ENCODE results near the gene FUS.
"Not testable (repeated sequence)": the region's sequence is repeated elsewhere in the genome, so short reads cannot be mapped to it uniquely, and the experiment has no call there.

The FUS gene

DNA sequence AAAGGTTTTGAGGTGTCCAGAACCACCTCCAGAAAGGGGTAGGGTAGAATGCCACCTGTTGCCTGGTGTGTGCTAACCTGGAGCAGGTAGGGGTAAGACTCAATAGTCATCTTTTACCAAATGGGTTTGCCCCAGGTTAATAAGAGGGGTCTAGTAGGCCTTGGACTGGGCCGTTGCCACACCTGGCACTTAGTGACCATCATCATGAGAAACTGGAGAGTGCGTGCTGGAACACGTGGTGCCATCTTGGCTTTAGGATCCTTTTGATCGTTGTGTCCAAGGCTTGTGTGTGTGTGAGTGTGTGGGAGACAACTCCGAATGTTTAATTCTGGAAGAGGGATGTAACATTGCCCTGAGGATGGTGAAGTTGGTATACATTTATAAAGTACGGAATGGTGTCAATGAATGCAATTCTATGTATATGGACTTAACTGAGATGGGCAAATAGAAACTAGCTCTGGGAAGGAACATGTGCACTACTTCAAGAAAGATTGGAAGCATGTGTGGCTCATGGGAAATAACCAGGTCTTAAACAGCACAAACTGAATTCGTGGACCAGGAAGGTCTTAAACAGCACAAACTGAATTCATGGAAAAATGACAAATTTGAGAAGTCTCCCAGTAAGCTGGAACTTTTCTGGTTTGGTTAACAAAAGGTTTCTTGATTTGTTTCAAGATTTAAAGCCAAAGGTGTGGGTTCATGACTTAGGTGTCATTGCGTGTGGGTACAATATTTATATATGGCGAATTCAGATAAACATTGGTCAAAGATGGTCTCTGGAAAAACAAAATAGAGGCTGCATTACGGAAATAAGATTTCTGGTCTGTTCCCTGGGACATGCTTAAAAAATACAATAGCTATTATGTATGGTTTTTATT lies 7.2 kb downstream of the FUS start:
- DNase-seq: no peak

DNA sequence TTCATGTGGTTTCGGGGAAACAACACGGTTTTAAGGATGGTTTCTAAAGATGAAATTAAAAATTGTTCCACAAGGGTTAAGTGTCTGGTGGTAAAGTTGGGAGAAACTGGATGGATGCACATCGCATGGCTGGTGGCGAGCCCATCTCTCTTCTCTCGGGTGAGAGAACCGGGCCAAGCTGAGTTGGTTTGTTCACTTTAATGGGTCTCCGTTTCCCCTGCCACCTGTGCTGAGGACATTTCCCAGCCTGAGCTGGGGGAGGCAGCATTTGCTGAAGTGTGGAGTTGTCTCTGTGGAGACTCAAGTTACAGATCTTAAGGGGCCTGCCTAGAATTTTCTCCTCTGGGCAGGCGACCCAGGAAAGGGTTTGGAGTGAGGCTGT lies 7.9 kb downstream of the FUS start:
- DNase-seq: no peak

DNA sequence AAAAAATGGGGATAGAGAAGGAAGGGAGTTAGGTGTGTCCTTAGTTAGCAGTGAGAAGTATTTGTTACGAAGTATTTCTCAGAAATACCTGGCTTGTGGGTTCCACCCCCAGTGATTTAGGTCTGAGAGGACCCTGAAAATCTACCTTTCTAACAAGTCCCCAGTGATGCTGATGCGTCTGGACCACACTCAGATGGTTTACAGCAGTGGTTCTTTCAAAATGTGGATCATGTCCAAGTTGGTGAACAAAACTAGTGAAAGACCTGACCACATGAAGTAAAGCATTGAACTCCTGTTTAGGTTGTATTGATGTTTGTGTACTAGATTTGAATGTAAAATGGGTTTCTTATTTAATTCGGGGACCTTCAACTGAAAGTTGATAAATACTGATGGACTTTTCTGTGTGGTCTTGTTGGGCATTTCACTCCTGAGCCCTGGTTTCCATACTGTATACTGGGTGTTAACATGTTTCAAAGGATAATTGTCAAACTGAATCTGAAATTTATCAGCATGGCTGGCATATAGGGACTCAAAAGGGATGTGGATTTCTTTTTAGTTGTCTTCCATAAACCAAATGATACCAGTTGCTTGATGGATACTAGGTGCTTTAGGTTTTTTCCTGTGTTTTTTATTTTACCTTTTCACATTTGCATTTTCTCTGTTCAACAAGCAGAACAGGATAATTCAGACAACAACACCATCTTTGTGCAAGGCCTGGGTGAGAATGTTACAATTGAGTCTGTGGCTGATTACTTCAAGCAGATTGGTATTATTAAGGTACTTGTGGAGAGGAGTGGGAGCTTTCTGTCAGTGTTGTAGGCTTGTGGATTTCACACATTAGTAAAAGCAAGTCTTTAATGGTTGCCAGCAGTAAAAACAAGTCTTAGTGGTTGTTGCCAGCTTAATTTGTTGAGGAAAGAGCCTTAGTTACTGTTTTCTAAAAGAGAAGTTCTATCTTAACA lies 8.8 kb downstream of the FUS start:
- no peak for DNase-seq

DNA sequence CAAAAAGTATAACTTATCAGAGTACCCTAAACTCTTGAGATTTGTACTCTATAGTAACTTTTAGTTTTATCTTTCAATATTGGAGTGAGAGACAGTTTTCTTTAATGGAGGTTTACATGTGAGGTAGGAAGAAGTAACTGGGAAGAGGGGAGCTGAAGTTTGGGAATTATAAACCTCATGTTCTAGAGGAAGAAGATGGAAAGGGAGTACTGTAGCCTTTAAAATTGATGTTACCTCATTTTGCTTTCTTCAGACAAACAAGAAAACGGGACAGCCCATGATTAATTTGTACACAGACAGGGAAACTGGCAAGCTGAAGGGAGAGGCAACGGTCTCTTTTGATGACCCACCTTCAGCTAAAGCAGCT lies 9.5 kb downstream of the FUS start:
- DNase-seq: no peak

DNA sequence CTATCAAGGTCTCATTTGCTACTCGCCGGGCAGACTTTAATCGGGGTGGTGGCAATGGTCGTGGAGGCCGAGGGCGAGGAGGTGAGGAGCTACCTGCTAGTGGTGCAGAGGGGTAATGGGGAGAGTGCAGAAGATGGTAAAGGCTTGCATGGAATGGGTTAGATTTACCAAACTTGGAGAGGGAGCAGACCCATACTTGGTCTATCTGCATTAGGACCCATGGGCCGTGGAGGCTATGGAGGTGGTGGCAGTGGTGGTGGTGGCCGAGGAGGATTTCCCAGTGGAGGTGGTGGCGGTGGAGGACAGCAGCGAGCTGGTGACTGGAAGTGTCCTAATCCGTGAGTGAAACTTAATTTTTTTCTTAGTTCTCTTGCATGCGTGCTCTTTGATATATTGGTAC lies 10.1 kb downstream of the FUS start:
- DNase-seq: no peak

DNA sequence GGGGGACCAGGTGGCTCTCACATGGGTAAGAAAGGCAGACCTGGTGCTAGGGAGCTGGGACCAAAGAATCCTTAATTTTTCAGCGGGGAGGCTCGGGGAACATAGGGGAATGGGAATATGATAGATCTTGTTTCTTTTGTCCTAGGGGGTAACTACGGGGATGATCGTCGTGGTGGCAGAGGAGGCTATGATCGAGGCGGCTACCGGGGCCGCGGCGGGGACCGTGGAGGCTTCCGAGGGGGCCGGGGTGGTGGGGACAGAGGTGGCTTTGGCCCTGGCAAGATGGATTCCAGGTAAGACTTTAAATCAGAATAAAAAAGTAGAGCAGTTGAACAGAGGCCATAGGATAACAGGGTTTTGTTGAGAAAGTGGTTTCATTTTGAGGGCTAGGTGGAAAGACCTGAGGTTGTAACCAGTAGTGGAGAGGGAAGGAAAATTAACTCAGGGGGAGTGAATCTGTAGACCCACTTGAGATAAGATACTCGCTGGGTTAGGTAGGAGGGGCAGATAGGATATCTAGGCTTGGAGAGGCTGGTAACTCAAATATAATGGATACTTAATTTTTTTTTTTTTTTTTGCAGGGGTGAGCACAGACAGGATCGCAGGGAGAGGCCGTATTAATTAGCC lies 11.0 kb downstream of the FUS start:
- DNase-seq: no peak

DNA sequence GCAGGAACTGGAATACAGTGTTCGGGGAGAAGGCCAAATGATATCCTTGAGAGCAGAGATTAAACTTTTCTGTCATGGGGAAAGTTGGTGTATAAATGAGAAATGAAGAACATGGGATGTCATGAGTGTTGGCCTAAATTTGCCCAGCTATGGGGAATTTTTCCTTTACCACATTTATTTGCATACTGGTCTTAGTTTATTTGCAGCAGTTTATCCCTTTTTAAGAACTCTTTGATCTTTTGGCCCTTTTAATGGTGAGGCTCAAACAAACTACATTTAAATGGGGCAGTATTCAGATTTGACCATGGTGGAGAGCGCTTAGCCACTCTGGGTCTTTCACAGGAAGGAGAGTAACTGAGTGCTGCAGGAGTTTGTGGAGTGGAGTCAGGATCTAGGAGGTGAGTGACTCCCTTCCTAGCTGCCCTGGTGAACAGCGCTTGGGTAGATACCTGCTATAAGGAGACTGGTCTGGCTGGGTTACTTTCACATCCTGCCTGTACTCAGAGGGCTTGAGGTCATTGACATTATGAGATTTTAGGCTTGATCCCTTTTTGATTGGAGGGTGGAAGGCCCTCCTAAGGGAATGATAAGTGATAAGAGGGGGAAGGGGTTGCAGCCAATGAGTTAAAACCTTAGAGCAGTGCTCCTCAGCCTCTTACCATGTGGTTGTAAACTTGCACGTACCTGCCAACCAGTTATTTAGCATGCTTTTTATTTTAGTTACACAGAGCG lies 11.9 kb downstream of the FUS start:
- no peak for DNase-seq

DNA sequence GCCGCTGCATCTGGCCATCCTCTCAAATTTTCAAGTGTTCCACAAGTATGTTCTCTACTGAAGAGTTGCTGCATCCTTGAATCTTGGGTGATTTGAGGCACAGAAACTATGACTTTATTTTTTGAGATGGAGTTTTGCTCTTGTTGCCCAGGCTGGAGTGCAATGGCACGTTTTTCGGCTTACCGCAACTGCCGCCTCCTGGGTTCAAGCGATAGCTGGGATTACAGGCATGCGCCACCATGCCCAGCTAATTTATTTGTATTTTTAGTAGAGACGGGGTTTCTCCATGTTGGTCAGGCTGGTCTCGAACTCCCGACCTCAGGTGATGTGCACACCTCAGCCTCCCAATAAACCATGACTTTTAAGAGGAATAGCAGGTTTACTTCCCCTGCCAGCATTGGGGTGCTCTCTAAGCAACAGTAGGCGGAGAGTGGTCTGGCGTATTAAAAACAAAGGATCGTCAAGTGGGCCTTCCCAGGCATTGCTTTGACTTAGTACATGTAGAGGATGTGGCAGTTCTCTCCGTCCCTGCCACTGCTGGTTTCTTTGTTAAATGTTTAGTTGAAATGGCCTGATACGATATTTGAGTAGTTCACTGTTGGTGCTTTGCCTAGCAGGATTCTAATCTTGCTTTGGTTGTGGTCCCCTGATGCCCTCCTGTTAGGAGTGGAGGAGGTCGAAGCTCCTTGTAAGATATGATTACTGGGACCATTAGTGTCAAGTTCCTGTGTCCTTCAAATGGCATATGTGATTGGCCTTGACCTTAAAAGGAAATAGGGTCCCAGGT lies 13.1 kb downstream of the FUS start:
- no peak for DNase-seq

DNA sequence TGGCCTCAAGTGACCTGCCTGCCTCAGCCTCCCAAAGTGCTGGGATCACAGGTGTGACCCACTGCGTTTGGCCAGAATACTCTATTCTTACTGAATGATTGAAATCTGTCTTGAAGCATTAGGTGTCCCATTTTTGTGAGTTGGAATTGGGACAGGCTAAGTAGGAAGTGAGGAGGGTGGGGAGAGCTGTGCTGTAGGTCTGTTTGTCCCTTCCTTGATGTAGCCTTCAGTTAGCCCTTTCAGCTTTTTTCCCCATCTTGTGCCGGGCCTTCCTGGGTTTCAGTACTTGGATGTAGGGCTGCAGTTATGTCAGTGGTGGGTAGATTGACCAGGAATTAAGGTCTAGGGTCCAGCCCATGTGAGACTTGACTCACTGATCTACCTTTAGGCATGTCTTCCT lies 13.9 kb downstream of the FUS start:
- no peak for DNase-seq

DNA sequence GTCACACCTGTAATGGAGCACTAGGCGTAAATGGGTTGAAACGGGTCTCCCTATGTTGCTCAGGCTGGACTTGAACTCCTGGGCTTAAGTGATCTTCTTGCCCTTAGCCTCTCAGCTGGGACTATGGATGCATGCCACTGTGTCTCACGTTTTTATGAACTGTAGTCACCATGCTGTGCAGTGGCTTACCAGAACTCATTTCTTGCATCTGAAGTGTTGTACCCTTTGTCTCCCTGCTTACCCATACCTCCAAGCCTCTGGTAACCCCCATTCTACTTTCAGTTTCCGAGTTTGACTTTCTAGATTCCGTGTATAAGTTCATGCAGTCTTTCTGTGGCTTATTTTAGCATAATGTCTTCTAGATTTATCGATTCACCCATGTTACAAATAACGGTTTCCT lies 15.0 kb downstream of the FUS start:
- DNase-seq: no peak

DNA sequence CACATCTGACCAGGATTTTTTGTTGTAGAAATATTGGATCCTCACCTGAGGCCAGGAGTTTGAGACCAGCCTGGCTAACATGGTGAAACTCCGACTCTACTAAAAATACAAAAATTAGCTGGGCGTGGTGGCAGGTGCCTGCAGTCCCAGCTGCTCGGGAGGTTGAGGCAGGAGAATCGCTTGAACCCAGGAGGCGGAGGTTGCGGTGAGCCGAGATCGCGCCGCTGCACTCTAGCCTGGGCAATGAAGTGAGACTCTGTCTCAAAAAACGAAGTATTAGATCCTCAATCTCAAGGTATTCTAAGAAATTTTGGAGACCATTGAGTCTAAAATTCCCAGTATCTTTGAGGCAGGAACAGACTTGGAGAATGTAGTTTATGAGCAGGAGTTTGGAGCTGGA lies 15.9 kb downstream of the FUS start:
- DNase-seq: not testable (repeated sequence)

DNA sequence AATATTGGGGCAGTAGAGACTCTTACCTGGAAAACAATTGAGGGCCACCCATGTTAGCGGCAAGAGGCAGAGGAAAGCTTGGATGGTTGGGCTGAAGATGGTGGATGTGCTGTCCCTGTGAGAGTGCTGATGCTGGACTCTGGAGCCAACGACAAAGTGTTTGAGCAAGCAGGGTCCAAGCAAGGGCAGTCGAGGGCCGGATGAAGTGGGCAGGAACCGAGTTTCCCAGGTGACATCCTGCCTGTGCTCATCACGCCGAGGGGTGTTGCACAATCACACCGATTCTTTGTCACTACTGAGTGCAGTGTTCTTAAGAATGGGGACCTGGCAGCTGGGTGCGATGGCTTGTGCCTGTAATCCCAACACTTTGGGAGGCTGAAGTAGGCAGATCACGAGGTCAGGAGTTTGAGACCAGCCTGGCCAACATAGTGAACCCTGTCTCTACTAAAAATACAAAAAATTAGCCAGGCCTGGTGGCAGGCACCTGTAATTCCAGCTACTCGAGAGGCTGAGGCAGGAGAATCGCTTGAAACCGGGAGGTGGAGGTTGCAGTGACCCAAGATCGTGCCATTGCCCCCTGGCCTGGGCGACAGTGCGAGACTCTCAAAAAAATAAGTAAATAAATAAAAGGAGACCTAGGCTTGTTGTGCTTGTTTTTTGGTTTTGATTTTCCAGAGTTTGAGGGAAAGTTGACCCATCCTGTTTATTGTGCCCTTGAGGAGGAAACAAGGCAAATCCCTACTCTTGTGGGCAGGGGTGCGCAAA lies 16.6 kb downstream of the FUS start:
- DNase-seq: no peak

DNA sequence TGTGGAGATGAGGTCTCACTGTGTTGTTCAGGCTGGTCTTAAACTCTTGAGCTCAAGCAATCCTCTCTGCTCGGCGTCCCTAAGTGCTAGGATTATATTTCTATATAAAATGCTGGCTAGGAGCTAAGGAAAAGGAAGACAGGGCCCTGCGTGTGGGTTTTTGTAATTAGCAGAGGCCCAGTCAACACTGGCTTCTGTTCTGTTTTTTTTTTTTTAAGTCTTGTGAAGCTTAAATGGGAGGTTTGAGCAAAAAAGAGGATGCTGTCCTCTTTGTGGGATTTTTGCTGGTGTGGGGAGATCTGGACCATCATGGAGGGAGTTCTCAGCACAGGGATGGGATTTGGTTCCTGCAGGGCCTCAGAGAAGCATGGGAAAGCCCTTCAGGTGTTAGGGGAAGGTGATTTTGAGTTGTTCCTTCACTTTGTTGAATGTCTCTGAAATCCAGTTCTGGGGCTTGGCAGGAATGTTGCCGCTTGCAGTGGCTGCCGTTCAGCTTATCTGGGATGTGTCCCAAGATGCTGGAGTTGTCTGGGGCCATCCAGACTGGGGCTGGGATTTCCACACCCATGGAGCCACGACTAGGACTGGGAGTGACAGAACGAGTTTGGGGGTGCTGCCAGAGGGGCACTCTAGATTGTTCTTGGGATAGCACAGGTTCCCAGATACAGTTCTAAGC lies 18.4 kb downstream of the FUS start:
- no peak for DNase-seq

DNA sequence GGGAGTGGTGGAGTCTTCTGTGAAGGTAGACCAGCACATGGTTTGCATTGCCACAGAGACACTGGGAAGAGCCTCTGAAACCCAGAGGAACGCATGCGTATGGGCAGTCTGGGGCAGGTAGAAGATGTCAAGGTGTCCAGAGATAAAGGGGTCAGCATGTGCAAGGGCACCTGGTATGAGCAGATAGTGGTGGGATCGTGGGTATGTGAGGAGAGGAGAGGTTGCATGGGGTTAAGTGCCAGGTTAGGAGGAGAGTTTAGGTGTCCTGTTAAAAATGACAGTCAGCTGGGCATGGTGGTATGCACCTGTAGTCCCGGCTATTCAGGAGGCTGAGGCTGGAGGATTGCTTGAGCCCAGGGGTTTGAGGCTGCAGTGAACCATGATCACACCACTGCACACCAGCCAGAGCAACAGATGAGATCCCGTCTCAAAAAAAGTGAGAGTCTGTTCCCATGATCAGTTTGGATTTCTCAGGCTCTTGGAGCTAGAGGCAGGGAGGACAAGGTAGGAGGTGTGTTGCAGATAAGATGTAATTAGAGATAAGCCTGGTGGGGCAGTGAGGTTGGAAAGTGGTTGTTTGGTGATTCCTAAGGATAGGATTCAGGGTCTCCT lies 19.6 kb downstream of the FUS start:
- no peak for DNase-seq

DNA sequence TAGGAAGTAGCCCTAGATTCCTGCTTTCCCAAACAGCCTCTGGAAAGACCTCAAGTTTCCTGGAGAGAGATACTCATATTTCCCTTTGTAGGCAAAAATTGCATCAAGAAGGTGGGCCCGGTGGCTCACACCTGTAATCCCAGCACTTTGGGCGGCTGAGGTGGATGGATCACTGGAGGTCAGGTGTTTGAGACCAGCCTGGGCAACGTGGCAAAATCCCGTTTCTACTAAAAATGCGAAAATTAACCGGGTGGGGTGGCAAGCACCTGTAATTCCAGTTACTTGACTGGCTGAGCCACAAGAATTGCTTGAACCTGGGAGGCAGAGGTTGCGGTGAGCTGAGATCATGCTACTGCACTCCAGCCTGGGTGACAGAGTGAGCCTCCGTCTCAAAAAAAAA lies 20.2 kb downstream of the FUS start:
- not testable (repeated sequence) for DNase-seq

DNA sequence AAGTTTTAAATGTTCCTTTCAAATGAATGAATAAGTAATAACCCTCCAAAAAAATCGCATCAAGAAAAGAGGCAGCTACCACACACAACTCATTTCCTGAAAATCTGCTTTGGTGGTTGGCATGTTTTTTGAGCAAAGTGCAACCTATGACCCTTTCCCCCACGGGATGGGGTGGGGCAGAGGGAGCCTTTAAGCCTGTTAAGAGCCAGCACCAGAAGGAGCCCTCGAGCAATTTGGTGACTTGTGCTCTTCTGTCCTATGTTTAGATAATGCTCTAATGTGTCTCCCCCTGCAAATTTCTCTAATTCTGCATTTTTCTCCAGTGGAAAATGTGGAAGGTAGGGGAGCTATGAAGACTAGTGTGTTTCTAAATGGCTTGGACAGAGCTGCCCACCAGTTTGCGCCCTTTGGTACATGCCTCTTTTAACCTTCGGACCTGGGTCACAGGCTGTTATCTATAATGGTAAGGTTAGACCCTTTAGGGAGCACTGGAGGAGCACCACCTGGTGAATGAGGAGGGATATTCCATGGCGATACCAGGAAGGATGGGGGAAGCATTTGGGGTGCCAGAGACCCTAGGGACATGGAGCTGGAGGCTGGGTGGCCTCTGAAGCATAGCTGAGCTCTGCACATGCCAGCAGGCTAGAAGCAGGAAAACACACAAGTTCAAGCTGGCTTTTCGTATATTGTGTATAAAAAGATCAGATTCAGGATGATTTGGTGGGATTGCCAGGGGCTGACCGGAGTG lies 21.1 kb downstream of the FUS start:
- DNase-seq: no peak

DNA sequence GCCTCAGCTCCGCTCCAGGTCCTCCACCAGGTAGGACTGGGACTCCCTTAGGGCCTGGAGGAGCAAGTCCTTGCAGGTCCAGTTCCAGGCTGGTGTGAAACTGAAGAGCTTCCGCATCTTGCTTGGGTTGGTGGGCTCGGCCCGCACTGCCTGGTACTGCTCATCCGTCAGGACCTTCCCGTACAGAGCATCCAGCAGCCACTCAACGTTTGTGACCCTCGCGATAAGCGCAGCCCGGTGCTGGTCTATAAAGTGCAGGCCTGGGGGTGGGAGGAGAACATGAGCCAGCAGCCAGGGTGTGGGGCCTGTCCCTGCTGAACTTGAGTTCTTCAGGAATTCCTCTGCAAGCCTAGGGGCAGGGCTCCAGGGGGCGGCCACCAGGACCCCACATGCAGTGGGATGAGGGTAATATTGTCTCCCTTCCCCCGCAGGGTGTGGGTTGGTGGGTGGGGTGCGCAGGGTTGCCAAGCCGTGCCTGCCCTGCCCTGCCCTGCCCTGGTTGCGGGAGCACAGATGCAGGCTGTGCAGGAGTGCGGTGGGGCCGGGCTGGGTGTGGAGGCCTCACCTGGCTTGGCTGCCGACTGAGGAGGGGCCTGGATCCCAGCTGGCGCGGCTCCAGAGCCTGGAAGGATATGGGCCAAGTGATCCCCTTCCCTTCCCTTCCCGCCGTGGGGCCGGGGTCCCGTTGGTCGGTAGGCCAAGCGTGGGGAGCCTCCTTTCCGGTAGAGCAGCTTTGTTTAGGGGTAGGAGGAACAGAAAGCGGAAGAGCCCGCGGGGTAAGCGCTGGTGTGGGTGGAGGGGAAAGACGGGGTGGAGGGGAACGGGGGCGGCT lies 21.9 kb downstream of the FUS start:
- no peak for DNase-seq
